ENCODE data around the gene NTMT2. TPM values are rescaled to one million over a fixed set of nuclear protein-coding genes. Genes with fewer than 3 reads are reported as not detected.

Gene NTMT2
- total RNA-seq, 1 experiment from 2014 or later: not detected

DNA sequence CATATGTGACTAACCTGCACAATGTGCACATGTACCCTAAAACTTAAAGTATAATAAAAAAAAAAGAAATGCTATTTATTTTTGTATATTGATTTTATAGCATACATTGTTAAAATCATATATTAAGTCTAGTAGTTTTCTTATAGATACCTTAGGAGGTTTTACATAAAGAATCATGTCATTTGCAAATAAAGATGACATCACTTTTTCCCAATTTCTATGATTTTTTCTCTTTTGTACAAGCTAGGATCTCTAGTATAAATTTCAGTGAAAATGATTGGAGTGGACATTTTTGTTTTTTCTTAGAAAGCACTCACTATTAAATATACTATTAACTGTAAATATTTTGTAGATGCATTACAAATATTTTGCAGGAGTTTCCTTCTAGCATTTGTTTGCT, 20.5 kb upstream of the NTMT2 start:
- TF ChIP-seq EZH2 (IDR thresholded peaks at IDR 0.05; ENCODE audit: low read depth): no peak
- no peak for TF ChIP-seq CTCF (conservative IDR thresholded peaks at IDR 0.05)
- Histone ChIP-seq H3K79me2 (ENCODE audit: low read depth) (no peaks in the 10 kb centered on the region), H4K20me1 (ENCODE audit: insufficient read depth) (no peaks in the 10 kb centered on the region), H3F3A (ENCODE audit: insufficient read depth, low read depth) (no peaks in the 10 kb centered on the region), H3K27me3 (ENCODE audit: insufficient read depth, low read depth) (no peaks in the 10 kb centered on the region), H3K9me3 (ENCODE audit: insufficient read depth, low read depth) (no peaks in the 10 kb centered on the region), H3K4me1 (replicated peaks; ENCODE audit: insufficient read depth) (no peaks in the 10 kb centered on the region), H3K27ac (no peak overlapping the region), H2AFZ (no peak overlapping the region), H3K4me2 (no peak overlapping the region), H3K4me3 (no peak overlapping the region), H3K36me3 (ENCODE audit: low read depth) (no peaks in the 10 kb centered on the region), H3K9me2 (ENCODE audit: insufficient read depth) (no peaks in the 10 kb centered on the region)
- DNase-seq: no peak
- ChIA-PET POLR2A (ENCODE audit: unreplicated experiment) (no interaction called here), CTCF (no interaction called here)
- no TSS peak for BruUV-seq (replicated peaks)
- intact Hi-C loops (cut with micrococcal nuclease; ENCODE audit: unreplicated experiment): no loop called here

DNA sequence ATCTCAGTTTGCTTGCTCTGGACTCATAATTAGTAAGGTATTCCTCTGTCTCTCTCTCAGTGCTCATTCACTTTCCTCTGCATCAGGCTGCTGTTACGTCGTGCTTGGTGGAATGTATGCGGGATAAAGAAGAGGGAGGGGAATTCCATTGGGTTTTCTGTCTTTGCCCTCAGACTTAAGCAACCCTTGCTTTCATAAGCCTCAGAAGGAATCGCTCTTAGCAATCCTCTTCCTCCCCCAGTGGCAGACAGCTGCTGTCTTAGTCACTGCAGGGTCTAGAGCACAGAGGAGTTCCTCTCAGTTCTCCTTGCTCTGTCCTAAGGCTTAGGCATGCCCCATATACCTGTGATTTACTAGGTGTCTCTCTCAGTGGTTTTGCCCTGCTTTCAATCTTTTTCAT, 19.1 kb upstream of the NTMT2 start:
- intact Hi-C loops (cut with micrococcal nuclease; ENCODE audit: unreplicated experiment): no loop called here
- no peak for DNase-seq
- Histone ChIP-seq H3K4me2 (no peak overlapping the region), H3K4me3 (no peak overlapping the region), H3K9me3 (ENCODE audit: insufficient read depth, low read depth) (no peaks in the 10 kb centered on the region), H3K9me2 (ENCODE audit: insufficient read depth) (no peaks in the 10 kb centered on the region), H3K36me3 (ENCODE audit: low read depth) (no peaks in the 10 kb centered on the region), H3K79me2 (ENCODE audit: low read depth) (no peaks in the 10 kb centered on the region), H3K27me3 (ENCODE audit: insufficient read depth, low read depth) (no peaks in the 10 kb centered on the region), H3K27ac (no peak overlapping the region), H3F3A (ENCODE audit: insufficient read depth, low read depth) (no peaks in the 10 kb centered on the region), H4K20me1 (ENCODE audit: insufficient read depth) (no peaks in the 10 kb centered on the region), H2AFZ (no peak overlapping the region), H3K4me1 (replicated peaks; ENCODE audit: insufficient read depth) (no peaks in the 10 kb centered on the region)
- TF ChIP-seq EZH2 (IDR thresholded peaks at IDR 0.05; ENCODE audit: low read depth): no peak
- TF ChIP-seq CTCF (conservative IDR thresholded peaks at IDR 0.05): no peak
- CTCF ChIA-PET: no interaction called here
- POLR2A ChIA-PET (ENCODE audit: unreplicated experiment): no interaction called here
- no TSS peak for BruUV-seq (replicated peaks)

DNA sequence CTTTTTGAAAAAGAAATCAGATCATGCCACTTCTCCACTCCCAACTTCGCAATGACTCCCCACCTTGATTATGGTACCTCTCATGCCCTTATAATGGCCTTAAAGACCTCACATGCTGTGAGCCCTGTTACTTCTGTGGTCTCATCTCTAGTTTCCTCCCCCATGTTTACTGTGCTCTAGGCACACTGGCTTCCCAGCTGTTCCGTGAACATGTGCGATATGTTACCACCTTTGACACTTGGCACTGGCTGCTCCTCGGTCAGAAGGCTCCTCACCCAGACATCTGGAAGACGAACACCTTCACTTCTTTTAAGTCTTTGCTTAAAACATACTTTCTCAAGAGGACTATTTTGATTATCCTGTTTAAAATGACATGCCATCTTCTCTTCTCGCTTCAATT, 14.3 kb upstream of the NTMT2 start:
- BruUV-seq (replicated peaks): no TSS peak
- Histone ChIP-seq H3K4me3 (no peak overlapping the region), H3K4me1 (replicated peaks; ENCODE audit: insufficient read depth) (no peaks in the 10 kb centered on the region), H3K27ac (no peak overlapping the region), H3K9me2 (ENCODE audit: insufficient read depth) (no peaks in the 10 kb centered on the region), H4K20me1 (ENCODE audit: insufficient read depth) (no peaks in the 10 kb centered on the region), H3F3A (ENCODE audit: insufficient read depth, low read depth) (no peaks in the 10 kb centered on the region), H3K4me2 (no peak overlapping the region), H3K27me3 (ENCODE audit: insufficient read depth, low read depth) (no peaks in the 10 kb centered on the region), H3K9me3 (ENCODE audit: insufficient read depth, low read depth) (no peaks in the 10 kb centered on the region), H3K79me2 (ENCODE audit: low read depth) (no peaks in the 10 kb centered on the region), H2AFZ (no peak overlapping the region), H3K36me3 (ENCODE audit: low read depth) (no peaks in the 10 kb centered on the region)
- intact Hi-C loops (cut with micrococcal nuclease; ENCODE audit: unreplicated experiment): no loop called here
- ChIA-PET CTCF (no interaction called here), POLR2A (ENCODE audit: unreplicated experiment) (no interaction called here)
- no peak for DNase-seq
- no peak for TF ChIP-seq CTCF (conservative IDR thresholded peaks at IDR 0.05)
- no peak for TF ChIP-seq EZH2 (IDR thresholded peaks at IDR 0.05; ENCODE audit: low read depth)

Data from PC-9 (cell line).